PC-3 (cell line): ENCODE measurements around the gene KCNH3. TPM values are rescaled to one million over a fixed set of nuclear protein-coding genes. Genes with fewer than 3 reads are reported as not detected.

ENCODE experiments used
- ATAC-seq: fragments of 200-7000 bp; cut with Tn5 transposase; 2 replicates; pipeline ENCODE4 v1.9.1; 2020; ENCODE audit warnings: mild to moderate bottlenecking, moderate library complexity
- BruUV-seq: library from RNA; stranded (reverse); fragments of 400-500 nt; replicated peaks from 2 replicates; lab custom pipeline; 2021; lab: Mats Ljungman, UMichigan
- CTCF ChIA-PET: fragments of 300-600 bp; sonication (Branson Sonifier 250); formaldehyde crosslinking; loops from one replicate; lab custom pipeline; 2022; ENCODE audit warnings: antibody characterized with exemption; lab: Charles Lee
- POLR2A ChIA-PET: fragments of 300-600 bp; sonication (Branson Sonifier 250); formaldehyde crosslinking; loops from one replicate; lab custom pipeline; 2022; ENCODE audit warnings: antibody characterized with exemption; ENCODE audit not compliant: unreplicated experiment; lab: Charles Lee
- DNase-seq: peaks from one replicate; pipeline ENCODE4 v3.0.0-alpha.2; 2015
- H2AFZ ChIP-seq: fragments of 300-600 bp; sonication (generic); 2 replicates; pipeline ENCODE4 v1.6.0; 2016; ENCODE audit warnings: antibody characterized with exemption, low read length
- H3F3A ChIP-seq: fragments of 300-600 bp; sonication (generic); one replicate; pipeline ENCODE4 v1.6.0; 2017; ENCODE audit warnings: antibody characterized with exemption, low read length, control low read depth, mild to moderate bottlenecking; ENCODE audit not compliant: unreplicated experiment
- H3K27ac ChIP-seq: fragments of 300-600 bp; sonication (generic); 2 replicates; pipeline ENCODE4 v1.5.1; 2016; ENCODE audit warnings: mild to moderate bottlenecking, low read length
- H3K27me3 ChIP-seq: fragments of 300-600 bp; sonication (generic); 2 replicates; pipeline ENCODE4 v1.6.1; 2016; ENCODE audit warnings: low read length, mixed read lengths
- H3K36me3 ChIP-seq: fragments of 300-600 bp; sonication (generic); 2 replicates; pipeline ENCODE4 v1.6.1; 2016; ENCODE audit warnings: low read depth, mixed run types, low read length, mixed read lengths
- H3K4me1 ChIP-seq: fragments of 300-600 bp; sonication (generic); 2 replicates; pipeline ENCODE4 v1.5.1; 2016; ENCODE audit warnings: low read length; ENCODE audit not compliant: insufficient read depth
- H3K4me2 ChIP-seq: fragments of 300-600 bp; sonication (generic); 2 replicates; pipeline ENCODE4 v1.6.0; 2016; ENCODE audit warnings: low read length
- H3K4me3 ChIP-seq: fragments of 300-600 bp; sonication (generic); 2 replicates; pipeline ENCODE4 v1.5.1; 2016; ENCODE audit warnings: mild to moderate bottlenecking, low read length, mixed read lengths
- H3K79me2 ChIP-seq: fragments of 300-600 bp; sonication (generic); 2 replicates; pipeline ENCODE4 v1.6.1; 2017; ENCODE audit warnings: low read length, mixed read lengths
- H3K9ac ChIP-seq: fragments of 300-600 bp; sonication (generic); 2 replicates; pipeline ENCODE4 v1.6.0; 2016; ENCODE audit warnings: mild to moderate bottlenecking, low read length
- H3K9me2 ChIP-seq: fragments of 300-600 bp; sonication (generic); replicated peaks from 2 replicates; pipeline ENCODE4 v1.6.1; 2016; ENCODE audit warnings: mixed run types, low read length, mixed read lengths
- H3K9me3 ChIP-seq: fragments of 300-600 bp; sonication (generic); 2 replicates; pipeline ENCODE4 v1.6.1; 2016; ENCODE audit warnings: low read length, mixed read lengths
- H4K20me1 ChIP-seq: fragments of 300-600 bp; sonication (generic); 2 replicates; pipeline ENCODE4 v1.6.1; 2016; ENCODE audit warnings: low read length, mixed read lengths
- EZH2 ChIP-seq: fragments of 300-600 bp; sonication (generic); IDR thresholded peaks from one replicate; pipeline ENCODE4 v1.6.1; 2017; ENCODE audit warnings: antibody characterized with exemption, mild to moderate bottlenecking, low read length; ENCODE audit not compliant: unreplicated experiment
- EZH2phosphoT487 ChIP-seq: fragments of 300-600 bp; sonication (generic); IDR thresholded peaks from 2 replicates; pipeline ENCODE4 v1.6.1; 2018; ENCODE audit warnings: mild to moderate bottlenecking, antibody characterized with exemption, low read length, borderline replicate concordance
- intact Hi-C: fragments of 100-400 bp; cut with micrococcal nuclease; formaldehyde crosslinking; loops from 2 replicates; pipeline ENCODE4 v1.9.0; 2023
- total RNA-seq: library from RNA; depleted of rRNA; stranded (reverse); fragments of >200 nt; gene quantifications from 2 replicates; pipeline ENCODE4 v1.2.3, GENCODE V29; 2014
- TF ChIP-seq, protein P1 (sequence below): fragments of 300-600 bp; sonication (generic); conservative IDR thresholded peaks from 2 replicates; pipeline ENCODE4 v1.5.1; 2017; ENCODE audit warnings: antibody characterized with exemption, low read depth, mild to moderate bottlenecking, low read length

The KCNH3 gene
- total RNA-seq, 1 experiment from 2014 or later = 0.07 TPM

DNA sequence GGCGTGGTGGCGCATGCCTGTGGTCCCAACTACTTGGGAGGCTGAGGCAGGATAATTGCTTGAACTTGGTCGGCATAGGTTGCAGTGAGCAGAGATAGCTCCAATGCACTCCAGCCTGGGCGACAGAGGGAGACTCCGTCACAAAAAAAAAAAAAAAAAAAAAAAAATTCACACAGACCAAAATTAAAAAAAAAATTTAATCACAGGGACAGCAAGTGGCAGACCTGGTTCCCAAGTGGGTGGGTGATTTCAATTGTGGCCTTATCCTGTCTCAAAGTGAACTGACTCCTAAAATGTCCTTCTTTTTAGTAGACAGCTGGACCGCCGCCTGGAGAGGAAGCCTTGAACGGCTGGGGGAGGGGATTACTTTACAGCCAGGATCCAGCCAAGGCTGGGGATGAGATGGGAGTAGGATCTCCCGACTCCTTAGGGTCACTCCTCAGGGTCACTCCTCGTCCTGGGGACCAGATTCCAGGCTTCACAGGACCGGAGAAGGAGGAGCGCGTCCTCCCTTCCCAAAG lies 1.5 kb upstream of the KCNH3 start:
- peak overlapping the region; percentile 84 for H3K4me2 ChIP-seq
- ATAC-seq (no peak), DNase-seq (no peak)
- peaks cover 4% of the 10 kb centered on the region for H3F3A ChIP-seq
- no peaks in the 10 kb centered on the region for H3K79me2 ChIP-seq
- H3K27me3 ChIP-seq = peaks cover 11% of the 10 kb centered on the region; the same call in 1 of the 2 replicates
- H3K36me3 ChIP-seq = no peaks in the 10 kb centered on the region
- no peaks in the 10 kb centered on the region for H3K9me3 ChIP-seq
- TF ChIP-seq EZH2 (no peak), EZH2phosphoT487 (no peak)
- TF ChIP-seq, protein P1, sequence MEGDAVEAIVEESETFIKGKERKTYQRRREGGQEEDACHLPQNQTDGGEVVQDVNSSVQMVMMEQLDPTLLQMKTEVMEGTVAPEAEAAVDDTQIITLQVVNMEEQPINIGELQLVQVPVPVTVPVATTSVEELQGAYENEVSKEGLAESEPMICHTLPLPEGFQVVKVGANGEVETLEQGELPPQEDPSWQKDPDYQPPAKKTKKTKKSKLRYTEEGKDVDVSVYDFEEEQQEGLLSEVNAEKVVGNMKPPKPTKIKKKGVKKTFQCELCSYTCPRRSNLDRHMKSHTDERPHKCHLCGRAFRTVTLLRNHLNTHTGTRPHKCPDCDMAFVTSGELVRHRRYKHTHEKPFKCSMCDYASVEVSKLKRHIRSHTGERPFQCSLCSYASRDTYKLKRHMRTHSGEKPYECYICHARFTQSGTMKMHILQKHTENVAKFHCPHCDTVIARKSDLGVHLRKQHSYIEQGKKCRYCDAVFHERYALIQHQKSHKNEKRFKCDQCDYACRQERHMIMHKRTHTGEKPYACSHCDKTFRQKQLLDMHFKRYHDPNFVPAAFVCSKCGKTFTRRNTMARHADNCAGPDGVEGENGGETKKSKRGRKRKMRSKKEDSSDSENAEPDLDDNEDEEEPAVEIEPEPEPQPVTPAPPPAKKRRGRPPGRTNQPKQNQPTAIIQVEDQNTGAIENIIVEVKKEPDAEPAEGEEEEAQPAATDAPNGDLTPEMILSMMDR = no peak
- peaks cover 30% of the 10 kb centered on the region for H3K4me1 ChIP-seq
- peak overlapping the region; percentile 67; the same call in 1 of the 2 replicates for H2AFZ ChIP-seq
- H3K27ac ChIP-seq = no peak overlapping the region
- POLR2A ChIA-PET = no interaction called here
- CTCF ChIA-PET = no interaction called here
- no TSS peak for BruUV-seq
- peak overlapping the region; percentile 63 for H3K4me3 ChIP-seq
- H3K9ac ChIP-seq = no peak overlapping the region
- intact Hi-C loops = no loop called here
- no peaks in the 10 kb centered on the region for H4K20me1 ChIP-seq
- no peaks in the 10 kb centered on the region for H3K9me2 ChIP-seq

DNA sequence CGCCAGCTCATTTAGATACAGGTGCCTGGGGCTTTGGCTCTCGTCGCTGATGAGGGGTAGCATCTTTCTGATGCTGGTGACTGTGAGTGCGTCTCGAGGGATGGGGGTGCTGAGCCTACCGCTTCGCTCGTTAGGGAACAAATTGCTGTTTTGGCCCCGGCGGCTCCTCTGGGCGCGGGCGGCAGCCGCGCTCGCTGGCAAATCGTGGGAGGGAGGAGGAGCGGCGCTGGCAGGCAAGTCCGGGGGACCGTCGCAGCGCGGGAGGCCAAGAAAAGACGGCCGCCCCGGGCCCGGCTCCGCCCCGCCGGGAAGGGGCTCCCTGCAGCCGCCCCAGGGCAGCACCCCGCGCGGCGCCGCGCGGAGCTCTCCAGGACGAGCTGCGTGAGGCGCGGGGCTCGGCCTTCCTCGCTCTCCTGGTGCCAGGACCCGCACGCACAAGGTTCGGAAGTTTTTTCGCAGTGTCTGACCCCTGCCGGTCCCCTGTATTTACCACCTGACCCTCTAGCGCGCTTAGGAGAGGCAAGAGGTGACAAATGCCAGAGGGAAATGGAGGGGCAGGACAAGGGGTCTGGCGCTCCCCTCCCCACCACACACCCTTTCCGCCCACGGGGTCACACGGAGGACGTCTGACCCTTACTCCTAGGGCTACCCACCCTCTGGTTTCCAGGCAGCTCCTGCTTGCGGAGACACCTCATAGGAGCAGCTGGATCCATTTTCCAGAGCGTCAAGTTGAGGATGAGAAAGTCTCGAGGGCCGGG lies 899 bp upstream of the KCNH3 start:
- no peak overlapping the region for H3K27ac ChIP-seq
- ATAC-seq (peak; percentile 23), DNase-seq (peak; percentile 15)
- peak overlapping the region; percentile 84 for H3K4me2 ChIP-seq
- ChIA-PET POLR2A (interaction anchor here (0.5 to 0.6 kb wide), 2 partner anchors 8 to 272 kb away, joined by 5 to 8 read pairs; no protein-coding TSS in a partner anchor), CTCF (interaction anchor here (0.6 kb wide), 2 partner anchors 192 to 241 kb away, joined by 3 to 4 read pairs; no protein-coding TSS in a partner anchor)
- peaks cover 11% of the 10 kb centered on the region; the same call in 1 of the 2 replicates for H3K27me3 ChIP-seq
- intact Hi-C loops = no loop called here
- TF ChIP-seq EZH2phosphoT487 (peak; percentile 51; the same call in 1 of the 2 replicates), EZH2 (peak; percentile 64)
- TF ChIP-seq, protein P1 = no peak
- peak overlapping the region; percentile 63 for H3K4me3 ChIP-seq
- H3K9me2 ChIP-seq = no peaks in the 10 kb centered on the region
- no TSS peak for BruUV-seq
- H4K20me1 ChIP-seq = no peaks in the 10 kb centered on the region
- H3K4me1 ChIP-seq = peaks cover 30% of the 10 kb centered on the region
- H3K36me3 ChIP-seq = no peaks in the 10 kb centered on the region
- peaks cover 4% of the 10 kb centered on the region for H3F3A ChIP-seq
- no peaks in the 10 kb centered on the region for H3K79me2 ChIP-seq
- peak overlapping the region; percentile 67 for H2AFZ ChIP-seq
- no peaks in the 10 kb centered on the region for H3K9me3 ChIP-seq
- no peak overlapping the region for H3K9ac ChIP-seq
